A549 (cell line): Measurements from ENCODE around the gene GGA2.

Source experiments
- BHLHE40 ChIP-seq: IDR thresholded peaks from 2 replicates; pipeline ENCODE4 v1.6.1; 2012; ENCODE audit warnings: low read depth, low read length, inconsistent platforms
- JUNB ChIP-seq: fragments of >200 bp; sonication (Bioruptor Twin); formaldehyde crosslinking; IDR thresholded peaks from 2 replicates; pipeline ENCODE4 v1.6.1; 2016
- RFX5 ChIP-seq: fragments of 450-650 bp; IDR thresholded peaks from 2 replicates; pipeline ENCODE4 v1.7.1; 2014; ENCODE audit warnings: antibody characterized with exemption, mild to moderate bottlenecking, moderate library complexity
- SREBF2 ChIP-seq: fragments of 450-650 bp; IDR thresholded peaks from 2 replicates; pipeline ENCODE4 v1.6.1; 2014; ENCODE audit warnings: mild to moderate bottlenecking, moderate library complexity
- TP53 ChIP-seq: fragments of 250-450 bp; sonication (Bioruptor Pico); IDR thresholded peaks from 2 replicates; pipeline ENCODE4 v1.5.0; 2021; ENCODE audit warnings: mild to moderate bottlenecking, moderate library complexity
- TF ChIP-seq, protein P1 (sequence below): IDR thresholded peaks from 2 replicates; pipeline ENCODE4 v1.6.1; 2012
- TF ChIP-seq, protein P2 (sequence below): fragments of 200-600 bp; sonication (generic); IDR thresholded peaks from 2 replicates; pipeline ENCODE4 v1.6.1; 2016; ENCODE audit warnings: antibody characterized with exemption, mild to moderate bottlenecking, moderate library complexity
- TF ChIP-seq, protein P3 (sequence below): fragments of >200 bp; sonication (Bioruptor Twin); formaldehyde crosslinking; IDR thresholded peaks from 3 replicates; pipeline ENCODE4 v1.5.1; 2016

DNA sequence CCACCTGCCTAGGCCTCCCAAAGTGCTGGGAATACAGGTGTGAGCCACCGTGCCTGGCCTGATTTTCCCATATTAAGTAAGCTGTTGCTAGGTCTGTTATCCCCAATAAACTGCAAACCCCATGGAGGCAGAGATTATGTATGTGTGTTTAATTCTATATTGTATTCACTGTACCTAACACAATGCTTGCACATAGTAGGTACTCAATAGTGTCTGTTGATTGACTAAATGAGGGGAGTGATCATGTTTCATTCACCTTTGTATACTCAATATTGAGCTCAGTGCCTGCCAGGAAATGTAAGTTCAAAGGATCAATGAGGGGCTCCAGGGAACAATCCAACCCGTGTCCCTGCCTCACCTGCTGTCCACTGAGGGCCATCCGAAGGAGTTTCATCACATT is 14.6 kb upstream of the GGA2 start:
- TF ChIP-seq, protein P1, sequence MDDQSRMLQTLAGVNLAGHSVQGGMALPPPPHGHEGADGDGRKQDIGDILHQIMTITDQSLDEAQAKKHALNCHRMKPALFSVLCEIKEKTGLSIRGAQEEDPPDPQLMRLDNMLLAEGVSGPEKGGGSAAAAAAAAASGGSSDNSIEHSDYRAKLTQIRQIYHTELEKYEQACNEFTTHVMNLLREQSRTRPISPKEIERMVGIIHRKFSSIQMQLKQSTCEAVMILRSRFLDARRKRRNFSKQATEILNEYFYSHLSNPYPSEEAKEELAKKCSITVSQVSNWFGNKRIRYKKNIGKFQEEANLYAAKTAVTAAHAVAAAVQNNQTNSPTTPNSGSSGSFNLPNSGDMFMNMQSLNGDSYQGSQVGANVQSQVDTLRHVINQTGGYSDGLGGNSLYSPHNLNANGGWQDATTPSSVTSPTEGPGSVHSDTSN, result no peak
- TF ChIP-seq, protein P2, sequence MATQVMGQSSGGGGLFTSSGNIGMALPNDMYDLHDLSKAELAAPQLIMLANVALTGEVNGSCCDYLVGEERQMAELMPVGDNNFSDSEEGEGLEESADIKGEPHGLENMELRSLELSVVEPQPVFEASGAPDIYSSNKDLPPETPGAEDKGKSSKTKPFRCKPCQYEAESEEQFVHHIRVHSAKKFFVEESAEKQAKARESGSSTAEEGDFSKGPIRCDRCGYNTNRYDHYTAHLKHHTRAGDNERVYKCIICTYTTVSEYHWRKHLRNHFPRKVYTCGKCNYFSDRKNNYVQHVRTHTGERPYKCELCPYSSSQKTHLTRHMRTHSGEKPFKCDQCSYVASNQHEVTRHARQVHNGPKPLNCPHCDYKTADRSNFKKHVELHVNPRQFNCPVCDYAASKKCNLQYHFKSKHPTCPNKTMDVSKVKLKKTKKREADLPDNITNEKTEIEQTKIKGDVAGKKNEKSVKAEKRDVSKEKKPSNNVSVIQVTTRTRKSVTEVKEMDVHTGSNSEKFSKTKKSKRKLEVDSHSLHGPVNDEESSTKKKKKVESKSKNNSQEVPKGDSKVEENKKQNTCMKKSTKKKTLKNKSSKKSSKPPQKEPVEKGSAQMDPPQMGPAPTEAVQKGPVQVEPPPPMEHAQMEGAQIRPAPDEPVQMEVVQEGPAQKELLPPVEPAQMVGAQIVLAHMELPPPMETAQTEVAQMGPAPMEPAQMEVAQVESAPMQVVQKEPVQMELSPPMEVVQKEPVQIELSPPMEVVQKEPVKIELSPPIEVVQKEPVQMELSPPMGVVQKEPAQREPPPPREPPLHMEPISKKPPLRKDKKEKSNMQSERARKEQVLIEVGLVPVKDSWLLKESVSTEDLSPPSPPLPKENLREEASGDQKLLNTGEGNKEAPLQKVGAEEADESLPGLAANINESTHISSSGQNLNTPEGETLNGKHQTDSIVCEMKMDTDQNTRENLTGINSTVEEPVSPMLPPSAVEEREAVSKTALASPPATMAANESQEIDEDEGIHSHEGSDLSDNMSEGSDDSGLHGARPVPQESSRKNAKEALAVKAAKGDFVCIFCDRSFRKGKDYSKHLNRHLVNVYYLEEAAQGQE, result no peak
- TF ChIP-seq BHLHE40 (no peak), JUNB (no peak), RFX5 (no peak), SREBF2 (no peak), TP53 (CRISPR knock-in tag) (no peak)
- TF ChIP-seq, protein P3, sequence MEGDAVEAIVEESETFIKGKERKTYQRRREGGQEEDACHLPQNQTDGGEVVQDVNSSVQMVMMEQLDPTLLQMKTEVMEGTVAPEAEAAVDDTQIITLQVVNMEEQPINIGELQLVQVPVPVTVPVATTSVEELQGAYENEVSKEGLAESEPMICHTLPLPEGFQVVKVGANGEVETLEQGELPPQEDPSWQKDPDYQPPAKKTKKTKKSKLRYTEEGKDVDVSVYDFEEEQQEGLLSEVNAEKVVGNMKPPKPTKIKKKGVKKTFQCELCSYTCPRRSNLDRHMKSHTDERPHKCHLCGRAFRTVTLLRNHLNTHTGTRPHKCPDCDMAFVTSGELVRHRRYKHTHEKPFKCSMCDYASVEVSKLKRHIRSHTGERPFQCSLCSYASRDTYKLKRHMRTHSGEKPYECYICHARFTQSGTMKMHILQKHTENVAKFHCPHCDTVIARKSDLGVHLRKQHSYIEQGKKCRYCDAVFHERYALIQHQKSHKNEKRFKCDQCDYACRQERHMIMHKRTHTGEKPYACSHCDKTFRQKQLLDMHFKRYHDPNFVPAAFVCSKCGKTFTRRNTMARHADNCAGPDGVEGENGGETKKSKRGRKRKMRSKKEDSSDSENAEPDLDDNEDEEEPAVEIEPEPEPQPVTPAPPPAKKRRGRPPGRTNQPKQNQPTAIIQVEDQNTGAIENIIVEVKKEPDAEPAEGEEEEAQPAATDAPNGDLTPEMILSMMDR, result no peak
